HG02798 (cell line): ENCODE results near the gene IFNGR2.
"Not testable (repeated sequence)": the region's sequence is repeated elsewhere in the genome, so short reads cannot be mapped to it uniquely, and the experiment has no call there.

Experiments
- ATAC-seq: cut with Tn5 transposase; IDR thresholded peaks from one replicate; pipeline ENCODE4 v1.9.1; 2021; ENCODE audit warnings: mild to moderate bottlenecking; ENCODE audit not compliant: unreplicated experiment, poor library complexity

IFNGR2 gene

DNA sequence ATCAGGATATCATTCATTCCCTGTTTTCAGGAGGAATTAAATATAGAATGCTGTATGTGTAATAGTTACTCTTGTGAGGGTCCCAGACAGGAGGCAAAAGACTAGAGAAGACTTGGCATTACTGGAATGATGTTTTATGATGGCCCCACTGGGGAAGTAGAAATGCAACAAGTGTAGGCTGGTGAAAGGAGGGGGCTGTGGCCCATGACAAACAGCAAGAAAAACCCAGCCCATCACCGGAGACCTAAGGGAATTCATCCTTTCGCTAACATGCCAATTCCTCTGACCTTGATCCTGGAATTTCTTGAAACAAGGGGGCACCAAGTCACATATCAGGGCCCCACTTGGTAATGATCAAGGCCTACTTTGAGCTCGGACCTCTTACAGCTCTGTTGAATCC, 5.5 kb upstream of the IFNGR2 start:
- no peak for ATAC-seq

DNA sequence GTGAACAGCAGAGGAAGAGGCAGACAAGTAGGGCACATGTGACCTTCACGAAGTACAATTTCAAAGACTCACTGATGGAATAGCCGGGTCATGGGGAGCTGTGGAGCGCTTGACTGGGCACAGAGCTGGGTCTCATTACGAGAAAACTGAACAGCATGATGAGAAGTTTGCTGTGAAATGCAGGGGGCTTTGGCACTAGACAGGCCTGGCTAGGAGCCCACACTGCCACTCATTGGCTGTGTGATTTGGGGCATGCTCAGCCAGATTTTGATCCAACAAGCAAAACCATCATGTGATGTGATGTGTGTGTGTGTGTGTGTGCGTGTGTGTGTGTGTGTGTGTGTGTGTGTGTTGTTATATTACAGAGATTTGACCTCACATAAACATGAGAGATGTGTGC, 4.9 kb upstream of the IFNGR2 start:
- no peak for ATAC-seq

DNA sequence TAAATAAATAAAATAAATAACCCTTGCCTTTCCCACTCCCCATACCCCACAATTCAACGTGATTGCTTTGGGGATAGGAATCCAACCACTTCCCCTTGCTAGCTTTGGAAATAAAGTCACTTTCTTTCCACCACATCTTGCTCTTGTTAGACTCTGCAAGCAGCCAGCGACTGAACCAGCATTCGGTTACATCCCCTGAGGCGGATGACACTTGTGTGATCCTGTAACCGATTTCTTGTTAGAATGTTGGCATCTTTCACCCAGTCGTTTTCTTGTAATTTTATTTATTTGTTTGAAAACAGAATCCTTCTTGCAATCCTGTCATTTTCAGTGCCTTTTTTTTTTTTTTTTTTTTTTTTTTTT, 1.6 kb upstream of the IFNGR2 start:
- no peak for ATAC-seq

GRCh38 chr21:33402001-33402979, 923 bp upstream of the IFNGR2 start:
- no peak for ATAC-seq

GRCh38 chr21:33403786-33404585, 773 bp downstream of the IFNGR2 start:
- peak; percentile 30 for ATAC-seq

DNA sequence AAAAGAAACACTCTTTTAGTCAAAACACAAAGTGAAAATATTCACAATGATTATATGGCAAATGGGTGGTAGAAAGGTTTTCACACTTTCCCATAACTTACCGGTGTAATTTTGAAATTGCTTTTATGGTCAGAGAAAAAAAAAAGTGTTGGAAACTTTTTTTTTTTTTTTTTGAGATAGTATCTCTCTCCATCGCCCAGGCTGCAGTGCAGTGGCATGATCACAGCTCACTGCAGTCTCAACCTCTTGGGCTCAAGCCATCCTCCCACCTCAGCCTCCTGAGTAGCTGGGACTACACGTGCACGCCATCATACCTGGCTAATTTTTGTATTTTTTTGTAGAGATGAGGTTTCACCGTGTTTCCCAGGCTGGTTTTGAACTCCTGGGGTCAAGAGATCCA, 3.3 kb downstream of the IFNGR2 start:
- ATAC-seq, result no peak

DNA sequence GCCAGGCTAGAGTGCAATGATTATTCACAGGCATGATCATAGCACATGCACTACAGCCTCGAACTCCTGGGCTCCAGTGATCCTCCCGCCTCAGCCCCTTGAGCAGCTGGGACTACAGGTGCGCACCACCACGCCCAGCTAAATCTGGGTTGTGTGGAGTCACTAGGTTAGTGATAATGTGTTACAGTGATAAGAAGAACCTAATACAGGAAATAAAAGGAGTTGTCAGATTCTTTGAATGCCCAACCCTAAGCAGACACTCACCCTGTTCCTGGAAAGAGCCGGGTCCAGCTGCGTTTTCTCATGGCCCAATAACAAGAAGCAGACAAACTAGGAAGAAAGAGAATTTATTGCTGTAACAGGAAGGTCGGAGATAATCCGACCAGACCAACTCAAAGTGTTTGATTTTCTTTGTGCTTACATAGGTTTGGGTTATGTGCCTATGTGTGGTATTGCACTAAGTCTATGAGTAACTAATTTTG, 8.8 kb downstream of the IFNGR2 start:
- no peak for ATAC-seq

DNA sequence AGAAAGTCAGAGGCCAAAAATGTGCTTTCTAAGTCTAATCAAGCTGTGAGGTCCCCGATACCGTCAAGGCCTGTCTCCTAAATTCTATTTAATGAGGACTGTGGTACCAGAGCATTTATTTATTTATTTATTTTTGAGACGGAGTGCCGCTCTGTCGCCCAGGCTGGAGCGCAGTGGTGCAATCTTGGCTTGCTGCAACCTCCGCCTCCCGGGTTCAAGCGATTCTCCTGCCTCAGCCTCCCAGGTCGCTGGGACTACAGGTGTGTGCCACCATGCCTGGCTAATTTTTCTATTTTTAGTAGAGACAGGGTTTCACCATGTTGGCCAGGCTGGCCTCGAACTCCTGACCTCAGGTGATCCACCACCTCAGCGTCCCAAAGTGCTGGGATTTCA, 9.2 kb downstream of the IFNGR2 start:
- ATAC-seq, result not testable (repeated sequence)

- no peak for ATAC-seq
Observed at GRCh38 chr21:33412832-33413519, 9.8 kb downstream of the IFNGR2 start.

- ATAC-seq, result no peak
Observed at GRCh38 chr21:33414068-33414467, 10.9 kb downstream of the IFNGR2 start.

DNA sequence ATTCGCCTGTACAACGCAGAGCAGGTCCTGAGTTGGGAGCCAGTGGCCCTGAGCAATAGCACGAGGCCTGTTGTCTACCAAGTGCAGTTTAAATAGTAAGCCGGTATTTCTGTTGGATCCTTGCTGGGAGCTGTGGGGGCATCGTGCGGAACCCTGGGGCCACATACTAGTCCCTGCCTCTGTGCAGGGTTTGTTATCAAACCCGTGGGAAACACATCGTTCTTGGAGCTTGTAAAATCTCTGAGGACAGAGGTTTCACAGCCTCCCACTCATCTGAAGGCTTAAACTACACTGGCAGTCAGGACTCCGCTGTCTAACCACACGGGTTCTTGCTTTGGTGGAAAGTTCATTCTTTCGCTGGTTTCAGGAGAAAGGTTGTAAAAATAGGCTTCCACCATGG, 11.7 kb downstream of the IFNGR2 start:
- ATAC-seq, result no peak

GRCh38 chr21:33418691-33419090, 15.5 kb downstream of the IFNGR2 start:
- ATAC-seq, result no peak

GRCh38 chr21:33419538-33420123, 16.4 kb downstream of the IFNGR2 start:
- ATAC-seq, result no peak

DNA sequence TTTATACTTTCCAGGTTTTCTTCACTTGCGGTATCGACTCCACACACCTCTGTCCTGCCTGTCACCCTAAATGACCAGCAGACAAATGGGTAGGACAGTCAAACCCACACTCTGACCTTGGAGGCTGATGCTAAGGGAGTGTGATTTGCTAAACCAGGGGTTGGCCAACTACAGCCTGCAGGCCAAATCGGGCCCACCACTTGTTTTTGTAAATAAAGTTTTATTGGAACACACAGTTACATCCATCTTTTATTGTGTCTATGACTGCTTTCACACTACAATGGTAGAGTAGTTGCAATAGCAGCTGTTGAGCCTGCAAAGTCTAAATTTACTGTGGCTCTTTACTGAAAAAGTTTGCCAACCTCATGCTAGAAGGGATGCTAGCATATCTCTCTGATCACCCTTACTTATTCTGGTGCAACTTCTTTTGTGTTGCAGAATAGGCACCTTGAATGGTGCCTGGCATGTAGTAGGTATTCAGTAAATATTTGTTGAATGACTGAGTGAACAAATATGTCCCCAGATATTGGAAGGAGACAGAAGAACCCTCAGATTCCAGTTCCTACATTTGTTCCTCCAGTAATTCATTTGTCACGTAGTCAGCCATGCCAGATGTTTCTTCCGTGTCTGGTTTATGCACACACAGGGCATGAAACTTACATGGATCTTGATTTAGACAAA, 18.6 kb downstream of the IFNGR2 start:
- ATAC-seq, result no peak

DNA sequence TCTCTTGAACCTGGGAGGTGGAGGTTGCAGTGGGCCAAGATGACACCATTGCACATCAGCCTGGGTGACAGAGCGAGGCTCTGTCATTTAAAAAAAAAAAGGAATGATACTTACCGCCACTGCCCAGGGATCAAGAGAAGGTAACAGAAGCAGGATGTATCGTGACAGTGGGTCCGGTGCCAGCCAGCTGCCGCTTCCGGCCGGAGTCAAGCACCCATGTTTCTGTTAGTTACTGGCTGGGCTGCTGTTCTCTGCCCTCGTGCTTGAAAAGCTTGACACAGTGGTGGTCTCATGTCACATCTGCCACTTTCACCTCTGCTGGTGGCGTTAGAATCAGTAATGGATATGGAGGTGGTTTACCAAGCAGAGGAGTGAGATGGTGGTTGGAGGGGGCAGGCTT, 21.0 kb downstream of the IFNGR2 start:
- no peak for ATAC-seq

DNA sequence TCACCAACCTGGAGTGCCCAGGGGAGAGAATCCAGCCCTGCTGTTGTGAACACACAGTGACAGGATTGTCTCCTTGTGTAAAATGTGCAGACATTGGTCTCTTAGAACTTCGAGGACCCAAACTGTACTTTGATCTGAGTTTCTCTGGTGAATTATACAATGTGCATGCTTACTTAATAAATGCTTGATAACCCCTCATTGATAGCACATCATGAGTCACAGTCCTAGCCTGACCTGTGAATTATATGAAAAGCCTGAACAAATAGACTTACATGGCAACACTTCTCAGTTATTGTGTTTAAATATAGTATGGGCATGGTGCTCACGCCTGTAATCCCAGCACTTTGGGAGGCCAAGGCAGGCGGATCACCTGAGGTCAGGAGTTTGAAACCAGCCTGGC, 22.6 kb downstream of the IFNGR2 start:
- ATAC-seq, result no peak

- no peak for ATAC-seq
Observed at GRCh38 chr21:33427051-33427450, 23.8 kb downstream of the IFNGR2 start.

GRCh38 chr21:33428669-33429068, 25.5 kb downstream of the IFNGR2 start:
- no peak for ATAC-seq

- ATAC-seq, result no peak
Observed at GRCh38 chr21:33430858-33431257, 27.6 kb downstream of the IFNGR2 start.

GRCh38 chr21:33432496-33432895, 29.3 kb downstream of the IFNGR2 start:
- ATAC-seq, result no peak
